GM18526 (cell line): ENCODE measurements around the gene NUDT4.

Experiments used
- POLR2A ChIP-seq: IDR thresholded peaks from 3 replicates; pipeline ENCODE4 v1.6.1; 2011; ENCODE audit not compliant: insufficient read length; ENCODE audit errors: extremely low read depth

Gene NUDT4

DNA sequence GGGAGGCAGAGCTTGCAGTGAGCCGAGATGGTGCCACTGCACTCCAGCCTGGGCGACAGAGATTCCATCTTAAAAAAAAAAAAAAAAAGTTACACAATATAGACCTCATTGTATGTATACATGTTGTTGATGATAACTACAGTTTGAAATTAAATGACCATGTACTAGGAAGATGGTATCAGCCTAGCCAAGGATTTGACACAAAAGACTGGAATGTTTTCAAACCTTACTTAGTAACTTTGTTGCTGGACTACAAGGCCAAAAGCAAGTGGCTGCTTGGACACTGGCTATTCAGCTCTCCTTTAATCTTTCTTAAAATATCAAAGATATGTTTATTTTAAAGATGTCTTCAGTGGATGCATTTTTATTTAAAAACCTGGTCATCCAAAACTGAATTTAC, 18.9 kb upstream of the NUDT4 start:
- no peak for TF ChIP-seq POLR2A

DNA sequence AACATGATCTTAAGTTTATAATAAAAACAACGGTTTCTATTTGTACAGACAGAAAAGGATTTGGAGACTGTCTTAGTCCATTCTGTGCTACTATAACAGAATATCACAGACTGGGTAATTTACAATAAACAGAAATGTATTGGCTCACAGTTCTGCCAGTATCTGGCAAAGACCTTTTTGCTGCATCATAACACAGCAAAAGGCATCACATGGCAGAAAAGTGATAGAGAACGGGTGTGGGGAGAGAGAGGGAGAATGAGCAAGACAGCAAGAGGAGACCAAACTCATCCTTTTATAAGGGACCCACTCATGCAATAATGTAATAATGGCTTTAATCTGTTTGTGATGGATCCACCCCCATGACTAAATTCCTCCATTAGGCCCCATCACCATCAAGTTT, 17.0 kb upstream of the NUDT4 start:
- TF ChIP-seq POLR2A, result no peak

DNA sequence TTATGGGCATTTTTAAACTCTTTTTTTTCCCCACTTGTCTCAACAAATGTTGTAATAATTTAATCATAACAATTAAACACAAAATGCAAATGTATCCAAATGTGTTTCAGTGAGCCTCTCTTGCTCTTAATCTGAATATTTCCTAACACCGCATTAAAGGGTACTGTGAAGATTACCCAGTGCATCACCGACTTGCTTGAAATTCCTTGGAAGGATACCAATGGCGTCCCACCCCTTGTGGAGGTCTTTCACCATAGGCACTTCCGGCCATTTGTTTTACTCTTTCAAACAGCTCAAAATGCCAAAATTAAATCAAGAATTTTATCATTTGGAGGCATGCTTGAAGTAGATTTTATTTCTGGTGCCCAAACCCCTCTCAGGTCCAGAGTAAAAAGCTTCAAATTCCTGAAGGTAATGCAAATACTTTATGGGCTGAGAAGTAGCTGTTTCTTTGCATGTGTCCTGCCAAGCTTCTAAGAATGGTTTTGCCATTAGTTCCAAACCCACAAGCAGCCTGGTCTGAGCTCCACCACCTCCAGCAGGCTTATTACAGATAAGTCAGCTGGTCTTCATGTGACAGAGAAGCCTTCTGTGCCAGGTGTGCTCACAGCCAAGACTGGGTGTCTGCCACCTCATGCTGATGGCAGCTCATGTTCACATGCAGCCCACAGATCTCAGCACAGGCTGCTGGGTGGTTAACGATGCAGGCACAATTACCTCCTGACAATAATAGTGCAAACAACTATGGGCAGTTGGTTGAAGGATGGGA, 16.4 kb upstream of the NUDT4 start:
- no peak for TF ChIP-seq POLR2A

DNA sequence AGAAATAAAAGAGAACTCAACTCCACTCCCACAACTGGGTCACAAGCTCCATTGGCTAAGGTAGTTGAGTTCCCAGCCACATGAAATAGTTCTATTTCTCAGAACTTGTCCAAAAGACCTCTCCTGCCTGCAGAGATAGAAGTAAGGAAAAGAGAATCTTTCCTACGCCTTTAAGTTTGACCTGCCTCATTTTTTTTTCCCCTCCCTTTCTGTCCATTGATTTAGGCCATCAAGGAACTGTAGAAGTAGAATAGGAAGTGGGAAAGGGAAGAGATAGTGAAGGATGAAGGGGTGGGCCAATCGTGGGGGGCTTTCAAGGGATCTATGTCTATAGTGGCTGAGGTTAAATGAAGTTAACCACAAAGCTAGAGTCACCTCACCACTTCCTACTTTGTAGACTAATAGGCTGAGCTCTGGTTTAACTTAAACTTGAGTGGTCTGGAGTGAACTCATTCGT, 13.9 kb upstream of the NUDT4 start:
- no peak for TF ChIP-seq POLR2A

- no peak for TF ChIP-seq POLR2A
Observed at GRCh38 chr12:93365616-93366405, 11.9 kb upstream of the NUDT4 start.

- no peak for TF ChIP-seq POLR2A
Observed at GRCh38 chr12:93366422-93366821, 11.3 kb upstream of the NUDT4 start.

DNA sequence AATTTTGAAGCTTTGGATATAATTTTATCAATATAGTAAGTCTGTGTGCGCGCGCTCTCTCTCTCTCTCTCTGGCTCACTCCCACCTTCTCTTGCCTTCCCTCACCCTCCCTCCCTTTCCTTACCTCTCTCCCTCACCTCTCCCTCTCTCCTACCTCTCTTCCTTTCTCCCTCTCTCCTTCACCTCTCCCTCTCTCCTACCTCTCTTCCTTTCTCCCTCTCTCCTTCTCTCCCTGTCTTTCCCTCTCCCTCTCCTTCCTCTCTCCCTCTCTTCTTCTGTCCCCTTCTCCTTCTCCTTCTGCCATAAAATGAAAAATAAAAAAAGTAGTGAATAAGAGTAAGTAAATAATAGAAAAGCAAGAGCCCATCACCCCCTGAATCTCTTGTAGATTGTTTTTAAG, 9.0 kb upstream of the NUDT4 start:
- no peak for TF ChIP-seq POLR2A

- TF ChIP-seq POLR2A, result no peak
Observed at GRCh38 chr12:93369505-93369904, 8.2 kb upstream of the NUDT4 start.

DNA sequence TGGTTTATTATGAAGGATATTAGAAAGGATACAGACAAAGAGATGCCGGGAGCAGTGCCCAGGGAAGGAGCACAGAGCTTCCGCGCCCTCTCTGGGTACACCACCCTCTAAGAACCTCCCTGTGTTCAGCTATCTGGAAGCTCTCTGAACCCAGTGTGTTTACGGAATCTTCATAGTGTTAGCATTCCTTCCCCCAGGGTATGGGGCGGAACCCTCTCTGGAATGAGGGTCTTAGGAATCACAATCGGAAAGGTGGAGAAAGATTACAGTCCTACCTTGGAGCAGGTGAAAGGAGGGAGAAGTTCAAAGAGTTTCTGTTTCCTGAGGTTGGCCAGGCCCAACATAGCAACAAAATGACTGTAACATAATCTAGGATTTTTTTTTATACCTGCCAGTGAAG, 6.8 kb upstream of the NUDT4 start:
- no peak for TF ChIP-seq POLR2A

GRCh38 chr12:93373961-93374656, 3.6 kb upstream of the NUDT4 start:
- no peak for TF ChIP-seq POLR2A

DNA sequence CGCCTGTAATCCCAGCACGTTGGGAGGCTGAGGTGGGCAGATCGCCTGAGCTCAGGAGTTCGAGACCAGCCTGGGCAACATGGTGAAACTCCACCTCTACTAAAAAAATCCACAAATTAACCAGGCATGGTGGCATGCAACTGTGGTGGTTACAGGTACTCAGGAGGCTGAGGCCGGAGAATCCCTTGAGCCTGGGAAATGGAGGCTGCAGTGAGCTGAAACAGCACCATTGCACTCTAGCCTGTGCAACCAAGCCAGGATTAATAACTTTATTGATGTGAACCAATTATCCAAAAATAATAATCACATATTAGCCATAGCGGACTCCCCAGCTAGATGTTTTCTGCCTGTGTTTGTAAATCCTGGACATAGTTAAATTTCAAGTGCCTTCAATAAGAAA, 1.8 kb upstream of the NUDT4 start:
- TF ChIP-seq POLR2A, result no peak

DNA sequence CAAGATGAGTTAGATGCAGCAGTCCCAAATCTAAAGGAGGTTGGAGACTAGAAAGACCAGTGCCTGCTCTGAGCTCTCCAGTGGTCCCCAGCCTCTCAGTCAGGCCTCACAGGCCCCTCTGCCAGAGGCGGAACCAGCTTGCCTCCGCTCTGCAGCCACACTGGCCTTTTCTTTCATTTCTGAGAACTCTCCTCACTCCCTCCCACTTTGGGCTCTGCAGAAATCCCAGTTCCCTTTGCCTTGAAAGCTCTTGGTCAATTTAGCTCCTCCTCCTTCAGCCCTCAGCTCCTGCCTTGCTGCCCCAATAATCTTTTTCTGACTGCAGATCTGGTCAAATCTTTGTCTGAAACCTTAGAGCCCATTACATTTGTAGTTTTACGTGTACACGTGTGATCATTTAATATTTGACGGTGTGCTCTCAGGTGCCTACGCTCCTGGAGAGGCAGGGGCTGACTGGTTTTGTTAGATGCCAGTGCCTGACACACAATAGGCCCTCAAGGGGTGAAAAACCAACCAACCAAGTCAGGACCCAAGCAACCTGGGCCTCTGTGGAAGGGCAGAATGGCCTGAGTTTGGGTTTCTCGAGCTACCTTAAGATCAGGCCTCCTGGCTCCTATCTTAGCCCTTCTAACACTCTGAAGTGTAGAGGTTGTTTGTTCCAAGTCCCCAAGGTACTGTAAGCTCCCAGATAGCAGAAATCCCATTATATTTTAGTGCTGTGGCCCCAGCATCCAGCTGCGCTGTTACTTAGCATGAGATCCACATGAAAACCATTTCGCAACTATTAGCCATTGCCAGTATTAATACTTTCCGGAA, 1.1 kb upstream of the NUDT4 start:
- peak; percentile 46 for TF ChIP-seq POLR2A

GRCh38 chr12:93378998-93379325, 1.2 kb downstream of the NUDT4 start:
- no peak for TF ChIP-seq POLR2A

DNA sequence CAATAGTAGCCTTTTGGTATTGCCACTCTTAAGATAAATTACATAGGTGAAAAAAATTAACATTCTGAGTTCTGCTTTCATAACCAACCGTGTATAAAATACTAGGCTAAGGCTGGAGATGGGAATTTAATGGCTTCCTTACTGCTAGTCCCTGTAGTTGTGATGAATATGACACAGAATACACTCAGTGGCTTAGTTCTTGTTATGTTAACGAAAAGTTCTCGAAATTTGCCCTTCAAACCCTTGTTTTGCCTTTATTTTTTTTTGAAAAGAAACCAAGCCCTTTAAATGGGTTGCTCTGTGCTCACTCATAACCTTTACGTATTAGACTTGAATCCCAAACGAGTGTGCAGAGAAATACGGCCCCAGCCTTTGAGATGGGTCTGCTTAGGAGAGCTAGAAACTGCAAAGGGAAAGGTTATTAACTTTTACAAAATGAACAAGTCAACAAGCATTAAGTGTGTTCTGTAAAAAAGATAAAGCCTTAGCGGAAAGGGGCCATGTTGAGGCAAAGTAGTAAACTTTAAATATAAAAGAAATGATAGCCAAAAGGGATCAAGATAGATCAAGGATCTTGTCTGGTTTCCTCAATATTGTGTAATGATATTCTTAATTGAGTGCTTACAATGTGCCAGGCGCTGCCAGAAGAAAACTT, 1.7 kb downstream of the NUDT4 start:
- TF ChIP-seq POLR2A, result no peak

DNA sequence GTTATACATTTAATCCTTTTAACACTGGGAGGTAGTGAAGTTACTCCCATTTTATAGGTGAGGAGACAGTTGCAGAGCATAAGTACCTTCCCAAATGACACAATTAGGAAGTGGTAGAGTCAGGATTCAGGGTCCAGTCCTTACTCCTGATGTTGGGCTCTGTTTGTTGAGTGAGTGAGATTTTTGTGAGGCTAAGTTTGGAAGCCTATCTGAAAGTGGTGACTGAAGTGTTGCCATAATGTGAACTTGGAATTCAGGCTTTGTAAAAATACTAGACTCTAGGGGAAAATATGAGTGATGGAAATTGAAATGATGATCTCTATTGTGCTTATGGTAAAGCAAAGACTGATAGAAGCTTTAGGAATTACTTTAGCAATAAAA, 2.2 kb downstream of the NUDT4 start:
- TF ChIP-seq POLR2A, result no peak
